HG02884 (cell line): ENCODE measurements around the gene CIDEB.
"Not testable (repeated sequence)": the region's sequence is repeated elsewhere in the genome, so short reads cannot be mapped to it uniquely, and the experiment has no call there.

ENCODE experiments used
- ATAC-seq: cut with Tn5 transposase; IDR thresholded peaks from one replicate; pipeline ENCODE4 v1.9.1; 2021; ENCODE audit warnings: mild to moderate bottlenecking, moderate library complexity; ENCODE audit not compliant: unreplicated experiment

CIDEB gene

GRCh38 chr14:24334431-24335291 lies 26.9 kb upstream of the CIDEB start, which contains the start of gene ADCY4:
Gene ADCY4, minus strand, starts transcription at chr14:24335071. Its CDS starts 419 bp downstream, at chr14:24334652.
- ATAC-seq: no peak

DNA sequence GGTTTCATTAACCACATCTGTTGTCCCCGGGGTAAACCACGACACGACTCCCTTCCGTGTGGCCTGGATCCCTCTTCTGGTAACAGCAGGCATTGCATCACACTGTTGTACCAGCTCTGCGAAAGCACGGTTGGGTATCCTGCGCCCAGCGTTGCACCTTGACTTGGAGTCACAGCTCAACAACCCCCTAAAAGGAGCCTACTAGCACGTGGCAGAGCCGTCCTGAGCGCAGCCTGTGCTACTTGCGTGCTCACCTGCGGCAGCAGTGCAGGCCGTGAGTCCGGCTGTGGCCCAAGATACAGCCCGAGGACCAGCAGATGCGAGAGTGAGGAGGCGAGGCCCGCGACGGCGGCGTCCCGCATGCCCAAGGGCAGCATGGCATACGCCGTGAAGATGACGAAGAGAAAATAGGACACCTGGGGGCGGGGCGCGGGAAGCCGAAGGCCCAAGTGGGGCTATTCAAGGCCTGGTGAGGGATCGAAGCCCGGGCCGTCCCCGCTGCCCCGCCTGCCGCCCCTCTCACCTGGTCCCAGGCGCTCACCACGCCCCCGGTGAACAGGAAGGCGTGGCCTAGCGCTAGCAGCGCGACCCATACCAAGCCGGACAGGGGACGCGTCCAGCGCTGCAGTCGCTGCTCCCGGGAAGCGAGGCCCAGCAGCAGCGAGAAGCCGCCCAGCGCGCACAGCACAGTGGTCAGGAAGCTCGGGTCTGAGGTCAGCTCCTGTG lies 24.7 kb upstream of the CIDEB start:
- peak; percentile 82 for ATAC-seq

GRCh38 chr14:24331731-24332267 lies 24.0 kb upstream of the CIDEB start:
- no peak for ATAC-seq

DNA sequence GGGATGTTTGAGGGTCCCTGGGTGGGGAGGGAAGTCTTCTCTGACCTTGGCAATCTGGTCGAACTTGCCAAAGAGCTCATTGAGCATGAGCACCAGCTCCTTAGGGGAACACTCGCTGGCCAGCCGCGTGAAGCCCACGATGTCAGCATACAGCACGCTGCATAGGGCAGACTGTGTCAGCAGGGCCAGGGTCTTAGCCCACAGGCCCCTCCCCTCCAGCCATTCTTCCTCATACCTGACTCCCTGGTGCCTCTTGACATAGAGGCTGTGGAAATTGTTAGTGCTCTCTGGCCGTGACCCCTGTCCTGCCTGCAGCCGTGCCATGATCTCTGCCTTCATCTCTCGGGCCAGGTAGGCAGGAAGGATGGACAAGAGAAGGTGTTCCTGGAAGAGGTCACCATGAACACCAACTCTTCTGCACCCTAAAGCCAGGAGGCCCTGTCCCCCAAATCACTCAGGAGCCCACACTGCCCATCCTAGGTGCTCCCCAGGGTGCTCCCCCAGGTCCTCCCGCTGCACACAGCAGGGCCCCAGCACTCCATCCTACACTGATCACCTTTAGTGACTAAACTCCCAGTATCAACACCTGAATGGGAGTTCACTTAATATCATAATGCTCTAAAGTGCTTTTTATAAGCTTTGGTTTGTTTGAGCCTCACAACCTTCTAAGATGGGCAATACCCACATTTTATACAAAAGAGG lies 23.3 kb upstream of the CIDEB start:
- ATAC-seq: no peak

GRCh38 chr14:24329736-24330135 lies 22.0 kb upstream of the CIDEB start:
- ATAC-seq: no peak

- ATAC-seq: no peak
These were observed 21.4 kb upstream of the CIDEB start for GRCh38 chr14:24329073-24329663.

DNA sequence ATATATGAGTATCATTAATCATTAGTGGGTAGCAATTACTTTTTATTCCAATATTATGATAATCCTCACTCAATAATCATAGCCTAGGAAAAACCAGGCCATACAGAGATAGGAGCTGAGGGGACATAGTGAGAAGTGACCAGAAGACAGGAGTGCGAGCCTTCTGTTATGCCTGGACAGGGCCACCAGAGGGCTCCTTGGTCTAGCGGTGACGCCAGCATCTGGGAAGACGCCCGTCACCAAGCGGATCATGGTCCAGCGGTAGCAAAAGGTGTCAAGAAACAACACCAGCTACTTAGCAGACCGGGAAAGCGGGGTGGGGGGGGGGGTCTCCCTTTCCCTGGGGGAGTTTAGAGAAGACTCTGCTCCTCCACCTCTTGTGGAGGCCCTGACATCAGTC lies 20.1 kb upstream of the CIDEB start:
- ATAC-seq: not testable (repeated sequence)

- ATAC-seq: no peak
These were observed 19.5 kb upstream of the CIDEB start for GRCh38 chr14:24327303-24327702.

GRCh38 chr14:24325963-24326362 lies 18.2 kb upstream of the CIDEB start:
- ATAC-seq: no peak

DNA sequence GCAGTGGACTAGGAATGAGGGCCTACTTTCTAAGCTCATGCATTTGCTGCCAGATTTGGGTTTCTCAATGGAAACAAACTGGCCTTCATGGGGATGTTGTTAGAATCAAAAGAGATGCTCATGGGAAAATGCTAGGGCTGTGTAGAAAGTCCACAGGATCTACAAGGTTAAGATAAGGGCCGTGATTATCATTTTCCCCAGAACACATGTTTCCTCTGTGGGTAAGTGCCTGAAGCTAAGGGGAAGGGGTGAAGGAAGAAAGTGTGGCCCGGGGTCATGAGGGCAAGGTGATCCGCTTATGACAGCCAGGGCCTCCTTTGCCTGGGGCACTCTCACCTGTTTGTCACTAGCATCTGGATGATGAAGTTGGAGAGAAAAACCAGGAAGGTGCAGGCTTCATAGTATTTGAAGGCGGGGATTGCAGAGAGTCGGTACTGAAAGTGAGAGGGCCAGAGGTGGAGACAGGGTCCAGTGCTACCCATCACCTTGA lies 17.3 kb upstream of the CIDEB start:
- ATAC-seq: no peak

DNA sequence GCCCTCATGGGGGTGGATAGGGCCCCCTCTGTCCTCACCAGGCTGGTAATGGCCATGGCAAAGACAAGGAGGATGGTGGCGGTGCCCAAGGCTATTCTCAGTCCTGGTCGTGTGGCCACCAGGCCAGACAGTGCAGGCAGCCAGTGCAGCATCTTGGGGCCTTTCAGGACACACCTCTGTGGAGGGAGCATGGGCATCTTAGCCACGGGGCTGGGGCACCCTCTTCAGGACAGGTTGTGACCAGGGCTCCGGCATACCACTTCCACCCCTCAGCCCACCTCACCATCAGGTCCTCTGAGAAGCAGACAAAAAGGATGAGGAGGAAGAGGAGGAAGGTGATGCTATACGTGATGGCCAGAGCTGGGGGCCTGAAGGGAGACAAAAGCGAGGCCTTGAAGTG lies 16.2 kb upstream of the CIDEB start:
- no peak for ATAC-seq

DNA sequence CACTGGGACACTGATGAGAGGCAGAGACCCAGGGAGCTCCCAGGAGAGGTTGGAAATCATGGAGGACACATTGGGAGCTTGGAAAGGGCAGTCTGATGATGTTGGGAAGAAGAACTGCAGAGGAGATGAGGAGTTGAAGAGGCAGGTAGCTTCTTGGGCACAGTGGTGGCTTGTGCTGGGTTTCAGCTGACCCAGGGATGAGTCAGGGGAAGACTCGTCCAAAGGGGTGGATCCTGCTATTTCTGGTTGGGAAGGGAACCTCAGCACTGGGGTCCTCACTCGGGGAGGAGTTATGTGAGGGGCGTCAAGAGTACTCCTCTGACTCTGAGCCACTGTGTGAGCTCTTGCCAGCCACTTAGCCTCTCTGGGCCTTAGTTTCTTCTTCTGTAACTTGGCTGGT lies 15.6 kb upstream of the CIDEB start:
- no peak for ATAC-seq

- no peak for ATAC-seq
These were observed 14.9 kb upstream of the CIDEB start for GRCh38 chr14:24322672-24323071.

DNA sequence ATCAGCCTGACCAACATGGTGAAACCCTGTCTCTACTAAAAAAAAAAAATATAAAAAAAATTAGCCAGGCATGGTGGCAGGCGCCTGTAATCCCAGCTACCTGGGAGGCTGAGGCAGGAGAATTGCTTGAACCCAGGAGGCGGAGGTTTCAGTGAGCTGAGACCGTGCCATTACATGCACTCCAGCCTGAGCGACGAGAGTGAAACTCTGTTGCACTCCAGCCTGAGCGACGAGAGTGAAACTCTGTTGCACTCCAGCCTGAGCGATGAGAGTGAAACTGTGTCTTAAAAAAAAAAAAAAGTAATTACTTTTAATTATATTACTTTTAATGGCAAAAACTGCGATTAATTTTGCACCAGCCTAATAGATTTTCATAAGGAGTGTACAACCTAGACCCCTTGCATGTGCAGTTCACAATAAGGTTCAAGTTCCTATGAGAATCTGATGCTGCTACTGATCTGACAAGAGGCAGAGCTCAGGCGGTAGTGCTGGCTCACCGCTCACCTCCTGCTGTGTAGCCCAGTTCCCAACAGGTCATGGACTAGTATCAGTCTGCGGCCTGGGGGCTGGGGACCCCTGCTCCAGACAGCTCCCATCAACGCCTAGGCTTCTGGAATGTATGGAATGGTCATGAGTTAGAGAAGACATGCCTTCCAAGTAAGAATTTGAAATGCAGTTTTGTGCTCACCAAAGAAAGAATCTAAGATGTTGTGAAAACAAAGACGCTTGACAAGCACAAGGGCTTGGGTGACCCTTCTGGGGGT lies 13.6 kb upstream of the CIDEB start:
- no peak for ATAC-seq

- no peak for ATAC-seq
These were observed 9.6 kb upstream of the CIDEB start for GRCh38 chr14:24317141-24317928.

DNA sequence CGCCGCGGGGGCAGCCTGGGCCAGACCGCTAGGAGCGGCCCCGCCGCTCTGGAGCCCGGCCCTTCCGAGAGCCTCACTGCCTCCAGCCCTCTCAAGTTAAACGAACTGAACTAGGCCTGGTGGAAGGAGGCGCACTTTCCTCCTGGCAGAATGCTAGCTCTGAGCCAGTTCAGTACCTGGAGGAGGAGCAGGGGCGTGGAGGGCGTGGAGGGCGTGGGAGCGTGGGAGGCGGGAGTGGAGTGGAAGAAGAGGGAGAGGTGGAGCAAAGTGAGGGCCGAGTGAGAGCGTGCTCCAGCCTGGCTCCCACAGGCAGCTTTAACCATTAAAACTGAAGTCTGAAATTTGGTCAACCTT lies 8.8 kb upstream of the CIDEB start:
- ATAC-seq: no peak

- no peak for ATAC-seq
These were observed 8.2 kb upstream of the CIDEB start for GRCh38 chr14:24315807-24316596.

GRCh38 chr14:24315243-24315806 lies 7.5 kb upstream of the CIDEB start:
- no peak for ATAC-seq
